CD4-positive, CD25-positive, alpha-beta regulatory T cell (primary cell): ENCODE measurements around the gene AAMDC. TPM values are rescaled to one million over a fixed set of nuclear protein-coding genes. Genes with fewer than 3 reads are reported as not detected.

ENCODE experiments used
- polyA plus RNA-seq, 4 donors: library from polyadenylated mRNA; unstranded; fragments of 300-500 nt; fragmentation: Illumina TruSeq; gene quantifications; one replicate each; pipeline ENCODE4 v1.2.3, GENCODE V29; 2021
- total RNA-seq: library from RNA; stranded (reverse); gene quantifications from one replicate; pipeline ENCODE4 v1.2.3, GENCODE V29; 2022

AAMDC gene
- total and polyA plus RNA-seq, 5 donors from 2014 or later = 4.8 to 60.9 (median 29.3) TPM

Other genes with a start within 250 kb of the AAMDC start
- gene AQP11, start 231.2 kb upstream of the AAMDC start, total RNA-seq = not detected
- gene AQP11, start 231.2 kb upstream of the AAMDC start, polyA plus RNA-seq = 1 to 10 TPM in 1 of 4 donors, under 1 TPM in 3; 0.32 to 1.1 (median 0.47) TPM
- gene CLNS1A, start 183.3 kb upstream of the AAMDC start, total RNA-seq = 66.9 TPM
- 100 to 1,000 TPM in 3 of 4 donors, 10 to 100 TPM in 1; 92.2 to 131 (median 117) TPM for gene CLNS1A, start 183.3 kb upstream of the AAMDC start, polyA plus RNA-seq
- gene RSF1, start 422 bp upstream of the AAMDC start, total RNA-seq = 107 TPM
- gene RSF1, start 422 bp upstream of the AAMDC start, polyA plus RNA-seq = 10 to 100 TPM; 26.7 to 34.8 (median 31.7) TPM
- 71.9 TPM for gene INTS4, start 173.5 kb downstream of the AAMDC start, total RNA-seq
- 10 to 100 TPM; 35.7 to 44.5 (median 42.6) TPM for gene INTS4, start 173.5 kb downstream of the AAMDC start, polyA plus RNA-seq
- gene KCTD14, start 202.1 kb downstream of the AAMDC start, total RNA-seq = not detected
- gene KCTD14, start 202.1 kb downstream of the AAMDC start, polyA plus RNA-seq = 1 to 10 TPM in 1 of 4 donors, under 1 TPM in 3; 0.09 to 1.4 (median 0.41) TPM
- gene THRSP, start 242.7 kb downstream of the AAMDC start, total RNA-seq = not detected
- under 1 TPM in 1 of 4 donors, not detected in 3; 0.20 TPM for gene THRSP, start 242.7 kb downstream of the AAMDC start, polyA plus RNA-seq